Epithelial cell of prostate (primary cell): ENCODE results near the gene NOP56.

Experiments used
- DNase-seq: peaks from one replicate; pipeline ENCODE4 v3.0.0-alpha.2; 2011; ENCODE audit warnings: low read depth, low spot score
- H3K27ac ChIP-seq: fragments of 450-650 bp; 2 replicates; pipeline ENCODE4 v1.5.1; 2017; ENCODE audit warnings: mild to moderate bottlenecking

NOP56 gene

GRCh38 chr20:2640260-2640659, 12.2 kb upstream of the NOP56 start:
- no peak for DNase-seq
- no peak overlapping the region for H3K27ac ChIP-seq

GRCh38 chr20:2640899-2641298, 11.5 kb upstream of the NOP56 start:
- DNase-seq: no peak
- no peak overlapping the region for H3K27ac ChIP-seq

- DNase-seq: no peak
- H3K27ac ChIP-seq: no peak overlapping the region
Observed at GRCh38 chr20:2643708-2644107, 8.7 kb upstream of the NOP56 start.

GRCh38 chr20:2652724-2653555, 508 bp downstream of the NOP56 start:
- DNase-seq: peak; percentile 3
- H3K27ac ChIP-seq: peak overlapping the region; percentile 79

GRCh38 chr20:2653556-2654383, 1.3 kb downstream of the NOP56 start:
- H3K27ac ChIP-seq: peak overlapping the region; percentile 79
- no peak for DNase-seq

- peak overlapping the region; percentile 79 for H3K27ac ChIP-seq
- no peak for DNase-seq
Observed at GRCh38 chr20:2654384-2654822, 2.0 kb downstream of the NOP56 start.

GRCh38 chr20:2654831-2655230, 2.4 kb downstream of the NOP56 start:
- DNase-seq: no peak
- H3K27ac ChIP-seq: no peak overlapping the region

- DNase-seq: no peak
- H3K27ac ChIP-seq: no peak overlapping the region
Observed at GRCh38 chr20:2655331-2656116, 3.1 kb downstream of the NOP56 start.

GRCh38 chr20:2656471-2657117, 4.2 kb downstream of the NOP56 start:
- DNase-seq: no peak
- H3K27ac ChIP-seq: no peak overlapping the region

GRCh38 chr20:2657241-2657640, 4.8 kb downstream of the NOP56 start:
- no peak overlapping the region for H3K27ac ChIP-seq
- no peak for DNase-seq

GRCh38 chr20:2657674-2658073, 5.2 kb downstream of the NOP56 start:
- no peak overlapping the region for H3K27ac ChIP-seq
- no peak for DNase-seq

GRCh38 chr20:2658414-2659354, 6.3 kb downstream of the NOP56 start:
- no peak for DNase-seq
- H3K27ac ChIP-seq: no peak overlapping the region

- no peak overlapping the region for H3K27ac ChIP-seq
- DNase-seq: no peak
Observed at GRCh38 chr20:2659547-2659946, 7.1 kb downstream of the NOP56 start.

GRCh38 chr20:2663364-2663886, 11.0 kb downstream of the NOP56 start:
- DNase-seq: no peak
- H3K27ac ChIP-seq: peak overlapping the region; percentile 84

GRCh38 chr20:2663887-2664719, 11.7 kb downstream of the NOP56 start, which contains the start of gene IDH3B:
IDH3B (minus strand) TSS chr20:2664216; CDS start chr20:2664188, 28 bp downstream.
- H3K27ac ChIP-seq: peak within 1 kb of the TSS; percentile 84
- peak; percentile 73 for DNase-seq

GRCh38 chr20:2671977-2672376, 19.5 kb downstream of the NOP56 start:
- no peak overlapping the region for H3K27ac ChIP-seq
- DNase-seq: no peak

- no peak for DNase-seq
- no peak overlapping the region for H3K27ac ChIP-seq
Observed at GRCh38 chr20:2672446-2672845, 20.0 kb downstream of the NOP56 start.

- H3K27ac ChIP-seq: no peak overlapping the region
- no peak for DNase-seq
Observed at GRCh38 chr20:2673453-2673852, 21.0 kb downstream of the NOP56 start.
